HepG2 (cell line): ENCODE data around the gene IRAK3. TPM values are rescaled to one million over a fixed set of nuclear protein-coding genes. Genes with fewer than 3 reads are reported as not detected.

Experiments used
- ATAC-seq: fragments of 200-7000 bp; cut with Tn5 transposase; 3 replicates; pipeline ENCODE4 v1.9.1; 2020; ENCODE audit warnings: mild to moderate bottlenecking, moderate library complexity
- BruUV-seq: library from RNA; stranded (reverse); fragments of 400-500 nt; replicated peaks from 2 replicates; lab custom pipeline; 2021; lab: Mats Ljungman, UMichigan
- CTCF ChIA-PET: fragments of 300-600 bp; formaldehyde crosslinking; extraction: SDS; loops from one replicate; lab custom pipeline; 2021; ENCODE audit warnings: low total read pairs, inconsistent platforms, low intra/inter-chr PET ratio; lab: Yijun Ruan, JAX
- POLR2A ChIA-PET: fragments of 350-600 bp; sonication (Branson Sonifier 250); formaldehyde crosslinking; loops from one replicate; lab custom pipeline; 2020; ENCODE audit warnings: antibody characterized with exemption, inconsistent platforms; lab: Yijun Ruan, JAX
- DNase-seq: peaks from one replicate; pipeline ENCODE4 v3.0.0-alpha.2; 2015; ENCODE audit warnings: low spot score
- FAIRE-seq: peaks from 3 replicates; lab custom pipeline; 2011; peaks lifted over from hg19 to GRCh38; lab: Jason Lieb, UNC
- H2AFZ ChIP-seq: one replicate; pipeline ENCODE4 v1.6.1; 2011; ENCODE audit warnings: low read length, inconsistent platforms
- H3K27ac ChIP-seq: fragments of 300-600 bp; 3 replicates; pipeline ENCODE4 v1.8.0; 2011; ENCODE audit warnings: mixed run types, mild to moderate bottlenecking, mixed read lengths, low read length, inconsistent platforms; ENCODE audit not compliant: insufficient read depth; ENCODE audit errors: extremely low read length
- H3K27me3 ChIP-seq, 2 experiments: fragments of 200-600 bp in 1 of 2; 2 replicates in 1 of 2; 3 replicates in 1 of 2; pipeline versions ENCODE4 v1.6.0 to v1.8.0; 2011; ENCODE audit warnings: low read length in 2 of 2, mild to moderate bottlenecking in 2 of 2, moderate library complexity in 2 of 2, inconsistent platforms in 1 of 2; ENCODE audit not compliant: insufficient read depth in 2 of 2, control insufficient read depth in 1 of 2
- H3K36me3 ChIP-seq, 2 experiments: fragments of 200-600 bp in 1 of 2; replicated peaks in 1 of 2; 2 replicates in 1 of 2; 3 replicates in 1 of 2; pipeline versions ENCODE4 v1.5.1 to v1.8.0; 2011; ENCODE audit warnings: low read length in 2 of 2, inconsistent platforms in 1 of 2; ENCODE audit not compliant: insufficient read depth in 2 of 2, control insufficient read depth in 1 of 2
- H3K4me1 ChIP-seq: 2 replicates; pipeline ENCODE4 v1.5.1; 2012; ENCODE audit warnings: low read length, inconsistent platforms; ENCODE audit not compliant: insufficient read depth
- H3K4me2 ChIP-seq: 2 replicates; pipeline ENCODE4 v1.6.0; 2011; ENCODE audit warnings: low read depth, low read length, inconsistent platforms
- H3K4me3 ChIP-seq, 3 experiments: fragments of 200-600 bp in 1 of 3; sonication (generic), shearing (Covaris generic) in 1 of 3; replicated peaks in 1 of 3; 2 replicates each; pipeline ENCODE4 v1.5.1; 2011 to 2016; ENCODE audit warnings: low read length in 3 of 3, inconsistent platforms in 2 of 3, low read depth in 2 of 3, mild to moderate bottlenecking in 2 of 3, control low read depth in 1 of 3, mixed read lengths in 1 of 3; ENCODE audit not compliant: insufficient read depth in 1 of 3
- H3K79me2 ChIP-seq: one replicate; pipeline ENCODE4 v1.6.1; 2011; ENCODE audit warnings: low read length, inconsistent platforms; ENCODE audit not compliant: insufficient read depth
- H3K9ac ChIP-seq: 2 replicates; pipeline ENCODE4 v1.6.0; 2011; ENCODE audit warnings: mild to moderate bottlenecking, low read depth, low read length, inconsistent platforms; ENCODE audit not compliant: insufficient read depth
- H3K9me3 ChIP-seq: 2 replicates; pipeline ENCODE4 v1.5.1; 2012; ENCODE audit warnings: mild to moderate bottlenecking, low read length
- H4K20me1 ChIP-seq: 2 replicates; pipeline ENCODE4 v1.6.0; 2011; ENCODE audit warnings: inconsistent platforms, mild to moderate bottlenecking, low read length, moderate library complexity; ENCODE audit not compliant: insufficient read depth
- FOXA3 ChIP-seq: IDR thresholded peaks from 2 replicates; pipeline ENCODE4 v1.6.1; 2016; ENCODE audit warnings: missing genetic modification reagents, missing compliant biosample characterization
- KLF11 ChIP-seq: IDR thresholded peaks from 2 replicates; pipeline ENCODE4 v1.6.1; 2016; ENCODE audit warnings: missing compliant biosample characterization
- REXO4 ChIP-seq: sonication (generic); formaldehyde crosslinking; IDR thresholded peaks from 2 replicates; pipeline ENCODE4 v1.8.0; 2022; ENCODE audit warnings: missing genetic modification reagents, mild to moderate bottlenecking, borderline replicate concordance
- RFX5 ChIP-seq: IDR thresholded peaks from 2 replicates; pipeline ENCODE4 v1.6.1; 2011; ENCODE audit warnings: low read depth, low read length, improper control_type of control experiment
- THRA ChIP-seq: sonication (generic); formaldehyde crosslinking; IDR thresholded peaks from 2 replicates; pipeline ENCODE4 v1.4.0; 2020; ENCODE audit warnings: missing genetic modification reagents, borderline replicate concordance
- ZBTB46 ChIP-seq: sonication (generic); formaldehyde crosslinking; IDR thresholded peaks from 2 replicates; pipeline ENCODE4 v1.4.0; 2020; ENCODE audit warnings: mild to moderate bottlenecking, missing genetic modification reagents, borderline replicate concordance
- ZNF274 ChIP-seq: sonication (generic); formaldehyde crosslinking; IDR thresholded peaks from 2 replicates; pipeline ENCODE4 v1.5.1; 2020; ENCODE audit warnings: mild to moderate bottlenecking, missing genetic modification reagents
- ZNF451 ChIP-seq: sonication (generic); formaldehyde crosslinking; IDR thresholded peaks from 2 replicates; pipeline ENCODE4 v1.5.0; 2020; ENCODE audit warnings: mild to moderate bottlenecking, missing genetic modification reagents
- ZNF549 ChIP-seq: sonication (generic); formaldehyde crosslinking; IDR thresholded peaks from 2 replicates; pipeline ENCODE4 v1.5.0; 2020; ENCODE audit warnings: missing genetic modification reagents
- ZNF850 ChIP-seq: sonication (generic); formaldehyde crosslinking; conservative IDR thresholded peaks from 2 replicates; pipeline ENCODE4 v1.9.0; 2021; ENCODE audit warnings: mild to moderate bottlenecking, missing genetic modification reagents
- ZSCAN22 ChIP-seq: sonication (generic); formaldehyde crosslinking; IDR thresholded peaks from 2 replicates; pipeline ENCODE4 v1.4.0; 2020; ENCODE audit warnings: mild to moderate bottlenecking, missing genetic modification reagents
- WGBS: methylation state at CpG from one replicate; pipeline ENCODE4 v1.1.6; 2017; ENCODE audit warnings: low lambda C conversion rate; 5-methylcytosine and 5-hydroxymethylcytosine counted together
- in situ Hi-C: cut with HindIII; loops from 2 replicates; pipeline ENCODE4 v1.10.0; 2017; ENCODE audit warnings: low pct_unique_long_range_greater_than_20kb; ENCODE audit not compliant: extremely low pct_ligation_motif_present
- intact Hi-C: fragments of 100-400 bp; cut with micrococcal nuclease; formaldehyde crosslinking; loops from one replicate; pipeline ENCODE4 v1.10.0; 2022; ENCODE audit not compliant: unreplicated experiment
- polyA plus RNA-seq, 8 experiments: library from polyadenylated mRNA; depleted of rRNA in 3 of 8; stranded (reverse) in 7 of 8; unstranded in 1 of 8; fragments of >200 nt; fragmentation: Illumina TruSeq in 4 of 8; extraction: Trizol in 4 of 8; gene quantifications; 2 replicates each; pipeline versions ENCODE4 v1.2.1 to v1.2.3, GENCODE V29; 2011 to 2016; ENCODE audit warnings: low read depth in 4 of 8, missing spikeins in 1 of 8, mixed read lengths in 1 of 8; ENCODE audit not compliant: insufficient read depth in 1 of 8
- total RNA-seq, 5 experiments: library from RNA; depleted of rRNA; stranded (reverse); fragments of >200 nt; fragmentation: Illumina TruSeq; extraction: Trizol; gene quantifications; 2 replicates each; pipeline ENCODE4 v1.2.3, GENCODE V29; 2016; ENCODE audit warnings: low read depth in 1 of 5

The IRAK3 gene
- total and polyA plus RNA-seq, 2 of the 13 experiments (the other 11 are each of a cell fraction or from before 2014, with no cell fraction given), result 0.01 TPM; not detected in 1

GRCh38 chr12:66139328-66139727 lies 49.7 kb upstream of the IRAK3 start:
- intact Hi-C loops, result no loop called here

More at GRCh38 chr12:66139328-66139727, 49.7 kb upstream of the IRAK3 start:
- in situ Hi-C loops, result no loop called here
- DNase-seq (no peak), FAIRE-seq (no peak), ATAC-seq (no peak)
- ChIA-PET CTCF (no interaction called here), POLR2A (interaction anchor here (1.1 kb wide), 1 partner anchor 8 kb away, joined by 3 read pairs; the partner anchor contains the start of gene LLPH)
- TF ChIP-seq REXO4 (no peak), THRA (CRISPR knock-in tag) (no peak), ZNF274 (CRISPR knock-in tag) (no peak), ZNF549 (CRISPR knock-in tag) (no peak), ZNF850 (no peak), ZBTB46 (CRISPR knock-in tag) (no peak), ZSCAN22 (CRISPR knock-in tag) (no peak), KLF11 (CRISPR knock-in tag) (no peak), FOXA3 (no peak), ZNF451 (CRISPR knock-in tag) (no peak), RFX5 (no peak)
- no peaks in the 10 kb centered on the region for H3K27me3 ChIP-seq
- peaks cover 10% of the 10 kb centered on the region for H3K9me3 ChIP-seq
- H4K20me1 ChIP-seq, result no peaks in the 10 kb centered on the region
- no TSS peak for BruUV-seq
- H3K79me2 ChIP-seq, result no peaks in the 10 kb centered on the region
- no peak overlapping the region for H3K4me2 ChIP-seq
- H2AFZ ChIP-seq, result no peak overlapping the region
- H3K27ac ChIP-seq, result no peak overlapping the region
- no peaks in the 10 kb centered on the region for H3K4me1 ChIP-seq
- WGBS, result 95% methylated on average over 2 of the region's 2 CpGs
- H3K9ac ChIP-seq, result no peak overlapping the region
- no peak overlapping the region for H3K4me3 ChIP-seq
- H3K36me3 ChIP-seq, result peaks cover 2 to 13% of the 10 kb centered on the region in 2 experiments; a peak in 3 of 5 replicates
